Stimulated activated CD8-positive, alpha-beta memory T cell treated with anti-CD3 and anti-CD28 coated beads, Interleukin-7, amount 100 ng/mL, for 24 hours (primary cell): ENCODE data around the gene ITM2B.
"Not testable (repeated sequence)": the region's sequence is repeated elsewhere in the genome, so short reads cannot be mapped to it uniquely, and the experiment has no call there.

Source experiments
- DNase-seq: peaks from one replicate; pipeline ENCODE4 v3.0.0-alpha.2; 2020; ENCODE audit warnings: low read depth

The ITM2B gene

GRCh38 chr13:48230541-48230940 is 2.5 kb upstream of the ITM2B start:
- DNase-seq = no peak

- no peak for DNase-seq
Measured at GRCh38 chr13:48231080-48231479, 1.9 kb upstream of the ITM2B start.

GRCh38 chr13:48231933-48232332 is 1.1 kb upstream of the ITM2B start:
- DNase-seq = no peak

GRCh38 chr13:48232420-48233045 is 473 bp upstream of the ITM2B start:
- DNase-seq = no peak

DNA sequence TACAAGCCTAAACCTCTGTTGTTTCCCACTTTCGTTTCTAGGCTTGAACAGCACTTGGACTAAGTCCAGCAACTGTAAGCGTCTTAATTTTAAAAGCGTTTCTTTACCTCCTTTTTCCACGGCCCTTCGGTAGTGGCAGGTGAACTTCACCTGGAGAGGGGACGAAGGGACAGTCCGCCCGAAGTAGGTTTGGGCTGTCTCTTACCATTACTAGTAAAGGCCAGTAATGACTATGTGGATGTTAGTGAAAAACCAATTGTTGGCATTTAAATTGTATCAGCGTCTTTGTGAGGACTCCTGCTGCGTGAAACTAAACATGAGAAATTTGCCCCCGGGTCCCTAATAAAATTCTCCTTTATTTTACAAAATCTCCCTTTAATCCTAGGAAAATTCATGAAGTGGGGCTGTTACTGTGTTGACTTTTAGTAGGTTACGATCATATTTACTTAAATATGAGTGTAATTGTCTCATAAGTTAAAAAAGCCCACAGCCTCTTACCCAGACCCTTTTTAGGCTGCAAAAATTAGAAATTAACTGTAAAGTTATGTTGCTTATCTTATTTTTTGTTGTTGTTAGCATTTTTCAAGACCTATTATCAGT is 983 bp downstream of the ITM2B start:
- DNase-seq = no peak

DNA sequence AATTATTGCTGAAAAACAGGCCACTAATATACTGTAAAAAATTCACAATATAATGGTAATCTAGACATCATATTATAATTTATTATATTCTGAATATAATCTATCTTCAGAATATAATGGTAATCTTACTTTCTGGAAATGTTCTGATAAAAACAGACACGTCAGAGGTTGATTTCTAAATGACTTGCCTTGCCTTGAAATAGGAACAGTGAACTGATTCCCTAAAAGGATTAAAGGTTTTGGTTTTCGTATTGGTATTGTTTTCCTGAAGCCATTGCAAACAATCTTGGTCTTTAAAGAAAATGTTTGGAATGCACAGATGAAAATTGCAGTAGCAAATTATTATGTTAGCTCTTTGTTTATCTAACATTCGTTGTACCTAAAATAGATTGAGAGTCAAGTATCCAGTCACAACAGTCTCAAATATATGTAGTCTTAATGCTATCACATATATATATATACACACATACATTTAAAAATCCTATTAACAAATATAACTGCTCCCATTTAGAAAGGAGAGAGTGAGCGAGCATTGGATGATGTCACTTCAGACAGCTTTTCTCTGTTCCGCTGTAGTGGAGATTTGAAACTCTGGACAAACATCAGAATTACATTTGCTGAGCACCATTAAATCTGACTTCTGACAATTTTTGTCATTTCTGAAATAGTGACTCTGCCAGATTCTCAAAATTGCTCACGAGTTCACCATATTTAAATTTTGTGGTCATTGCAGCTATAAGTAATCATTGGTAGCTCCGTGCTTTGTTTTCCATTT is 1.7 kb downstream of the ITM2B start:
- DNase-seq = no peak

GRCh38 chr13:48235341-48236135 is 2.5 kb downstream of the ITM2B start:
- DNase-seq = no peak

GRCh38 chr13:48236528-48237353 is 3.7 kb downstream of the ITM2B start:
- DNase-seq = no peak

GRCh38 chr13:48239369-48239768 is 6.4 kb downstream of the ITM2B start:
- DNase-seq = not testable (repeated sequence)

DNA sequence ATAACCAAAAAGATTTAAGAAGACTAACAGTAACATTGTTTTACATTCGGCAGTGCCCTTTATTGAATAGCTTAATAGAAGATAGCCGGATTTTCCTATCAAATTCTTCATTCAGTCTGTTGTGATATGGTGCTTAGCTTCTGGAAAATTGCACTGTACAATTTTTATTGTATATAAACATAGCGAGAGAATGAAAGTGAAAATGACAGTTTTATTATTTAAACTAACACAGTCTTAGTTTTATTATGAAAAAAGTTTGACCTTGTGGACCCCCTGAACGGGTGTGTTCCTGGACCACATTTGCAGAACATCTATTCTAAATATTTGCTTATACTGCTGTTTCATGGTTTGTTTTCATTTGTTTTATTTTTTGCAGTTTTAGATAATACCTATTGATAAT is 8.6 kb downstream of the ITM2B start:
- DNase-seq = no peak

DNA sequence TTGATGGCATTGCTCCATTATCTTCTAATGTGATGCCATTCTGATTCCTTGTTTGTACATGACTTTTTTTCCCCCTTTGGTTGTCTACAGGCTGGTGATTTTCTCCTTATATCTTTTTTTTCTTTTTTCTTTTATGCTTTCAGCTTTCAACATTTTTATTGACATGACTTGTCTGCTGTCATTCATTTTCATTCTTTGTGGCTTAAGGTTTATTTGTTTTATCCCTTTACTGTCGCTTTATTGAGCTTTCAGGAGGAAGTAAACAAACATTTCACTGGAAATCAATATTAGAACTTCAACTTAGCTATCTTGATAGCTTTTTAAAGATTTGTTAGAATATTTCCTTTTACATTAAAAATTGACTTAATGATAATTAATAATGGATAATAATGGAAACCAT is 9.7 kb downstream of the ITM2B start:
- no peak for DNase-seq

DNA sequence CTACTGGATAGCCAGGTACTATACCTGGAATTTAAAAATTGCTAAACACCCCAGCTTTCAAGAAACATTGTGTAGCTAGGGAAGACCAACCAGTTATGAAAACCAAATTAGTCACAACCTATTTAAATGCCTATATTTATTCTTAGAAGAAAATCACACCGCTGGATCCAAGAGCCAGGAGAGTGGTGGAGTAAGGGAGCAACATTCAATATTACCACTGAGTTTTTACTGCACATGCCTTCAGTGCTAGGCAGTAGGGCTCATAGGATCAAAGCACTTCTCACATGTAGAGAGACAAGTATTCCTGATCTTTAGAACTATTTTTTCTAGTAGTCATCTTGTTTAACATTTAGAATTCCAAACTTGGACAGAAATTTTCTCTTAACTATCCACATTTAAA is 11.2 kb downstream of the ITM2B start:
- no peak for DNase-seq

- no peak for DNase-seq
Measured at GRCh38 chr13:48246102-48246501, 13.1 kb downstream of the ITM2B start.

- no peak for DNase-seq
Measured at GRCh38 chr13:48249018-48249417, 16.0 kb downstream of the ITM2B start.

- DNase-seq = no peak
Measured at GRCh38 chr13:48251611-48252081, 18.6 kb downstream of the ITM2B start.

- DNase-seq = no peak
Measured at GRCh38 chr13:48252176-48252575, 19.2 kb downstream of the ITM2B start.

- DNase-seq = no peak
Measured at GRCh38 chr13:48253849-48254248, 20.8 kb downstream of the ITM2B start.

DNA sequence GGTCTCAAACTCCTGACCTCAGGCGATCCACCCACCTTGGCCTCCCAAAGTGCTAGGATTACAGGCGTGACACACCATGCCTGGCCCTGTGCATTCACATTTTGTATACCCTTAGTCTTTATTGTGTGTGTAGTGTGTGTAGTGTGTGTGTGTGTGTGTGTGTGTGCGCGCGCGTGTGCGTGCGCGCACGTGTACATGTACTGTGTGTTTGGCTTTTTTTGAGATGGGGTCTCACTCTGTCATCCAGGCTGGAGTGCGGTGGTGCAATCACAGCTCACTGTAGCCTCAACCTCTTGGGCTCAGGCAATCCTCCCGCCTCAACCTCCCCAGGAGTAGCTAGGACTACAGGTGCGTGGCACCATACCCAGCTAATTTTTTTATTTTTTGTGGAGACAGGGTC is 22.1 kb downstream of the ITM2B start:
- DNase-seq = no peak

- no peak for DNase-seq
Measured at GRCh38 chr13:48255954-48256353, 22.9 kb downstream of the ITM2B start.

- DNase-seq = no peak
Measured at GRCh38 chr13:48258002-48258401, 25.0 kb downstream of the ITM2B start.

DNA sequence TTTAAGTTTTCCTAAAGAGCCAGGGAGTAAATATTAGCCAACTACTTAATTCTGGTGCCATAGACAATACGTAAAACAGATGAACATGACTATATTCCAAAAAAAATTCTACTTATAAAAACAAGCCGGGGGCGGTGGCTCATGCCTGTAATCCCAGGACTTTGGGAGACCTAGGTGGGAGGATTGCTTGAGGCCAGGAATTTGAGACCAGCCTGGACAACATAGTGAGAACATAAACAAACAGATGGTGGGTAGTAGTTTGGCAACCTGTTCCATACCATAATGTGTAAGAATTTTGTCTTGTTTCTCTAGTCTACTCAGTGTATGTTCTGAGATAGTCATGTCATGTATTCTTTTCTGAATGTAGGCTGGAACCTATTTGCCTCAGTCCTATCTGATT is 25.4 kb downstream of the ITM2B start:
- DNase-seq = no peak

GRCh38 chr13:48260970-48261369 is 28.0 kb downstream of the ITM2B start:
- no peak for DNase-seq
